Suppressor macrophage (primary cell): ENCODE measurements around the gene PAK6.

Source experiments
- DNase-seq, 4 experiments: peaks; one replicate each; pipeline ENCODE4 v3.0.0-alpha.2; 2020 to 2022

PAK6 gene

DNA sequence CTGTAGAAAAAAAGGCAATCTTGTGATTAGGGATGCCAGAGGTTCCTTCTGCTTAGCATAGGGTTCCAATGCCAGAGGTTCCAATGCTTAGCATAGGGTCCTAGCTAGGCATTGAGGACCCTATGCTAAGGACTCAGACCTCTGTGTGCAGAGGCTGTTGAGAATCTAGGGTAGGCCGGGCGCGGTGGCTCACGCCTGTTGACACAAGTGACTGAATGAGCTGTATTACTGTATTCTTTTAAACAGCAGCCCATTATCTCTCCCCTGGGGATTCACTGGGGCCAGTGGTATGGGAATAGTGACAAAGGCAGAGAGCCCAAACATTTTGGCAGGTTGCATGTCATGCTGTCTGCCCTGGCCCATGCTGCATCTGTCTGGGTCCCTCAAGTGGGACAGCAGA lies 16.2 kb downstream of the PAK6 start:
- no peak for DNase-seq

DNA sequence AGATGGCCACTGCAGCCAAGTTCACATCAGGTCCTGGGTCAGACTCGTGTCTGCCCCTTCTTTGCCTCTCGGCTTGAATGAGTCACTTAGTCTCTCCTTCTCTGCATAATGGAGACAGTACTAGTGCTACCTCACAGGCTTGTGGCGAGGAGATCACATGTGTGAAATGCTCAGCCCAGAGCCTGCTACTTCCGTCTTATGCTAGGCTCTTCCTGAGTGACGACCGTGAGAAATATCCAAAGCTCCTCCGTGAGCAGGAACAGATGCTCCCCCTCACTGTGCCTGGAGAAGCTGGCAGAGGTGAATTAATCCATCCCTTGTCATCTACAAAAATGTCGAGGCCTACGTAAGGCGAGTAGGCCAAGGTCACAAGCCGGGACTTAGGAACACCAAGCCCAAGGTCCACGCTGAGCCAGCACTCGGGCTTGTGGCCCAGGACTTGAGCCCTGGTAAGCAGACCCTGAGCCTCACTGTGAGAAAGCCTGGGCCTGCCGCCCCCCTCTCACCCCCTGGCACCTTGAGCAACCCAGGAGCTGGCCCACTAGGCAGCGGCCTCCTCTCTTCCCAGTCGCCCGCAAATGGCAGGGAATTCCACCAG lies 17.9 kb downstream of the PAK6 start:
- DNase-seq = peak; percentile 50 to 75 (median 66)

DNA sequence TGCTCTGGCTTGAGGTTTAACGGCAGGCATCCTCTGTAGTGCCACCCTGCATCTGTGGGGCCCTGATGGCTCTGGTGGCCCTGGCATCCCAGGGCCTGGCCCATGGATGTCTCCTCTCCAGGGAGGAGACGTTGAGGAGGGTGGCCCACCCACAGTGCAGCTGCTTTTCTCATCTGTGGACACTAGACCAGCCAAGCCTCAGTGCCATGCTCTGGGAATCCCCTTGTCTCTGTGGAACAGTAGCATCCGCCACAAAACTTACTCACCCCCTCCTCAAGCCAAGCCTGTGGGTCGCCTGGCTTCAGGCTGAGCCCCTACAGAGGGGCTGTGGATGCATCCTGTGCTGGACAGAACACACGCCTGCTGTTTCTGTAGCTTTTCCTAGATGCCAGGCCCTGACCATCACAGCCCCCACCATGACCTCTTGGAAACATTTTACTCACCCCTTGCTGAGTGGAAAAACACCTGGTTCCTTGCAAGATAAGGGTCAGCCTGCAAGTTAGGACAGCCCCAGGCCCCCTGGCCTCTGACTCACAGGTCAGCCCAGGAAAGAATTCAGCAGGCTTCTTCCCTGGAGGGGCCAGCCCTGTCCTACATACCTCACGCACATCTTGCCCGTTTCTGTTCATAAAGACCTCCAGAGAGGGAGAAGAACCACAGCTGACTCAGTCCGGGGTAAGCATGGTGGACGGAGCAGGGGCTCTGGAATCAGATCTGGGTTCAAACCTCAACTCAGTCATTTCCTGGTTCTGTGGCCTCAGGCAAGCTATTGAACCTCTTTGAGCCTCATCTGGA lies 19.0 kb downstream of the PAK6 start:
- no peak for DNase-seq

DNA sequence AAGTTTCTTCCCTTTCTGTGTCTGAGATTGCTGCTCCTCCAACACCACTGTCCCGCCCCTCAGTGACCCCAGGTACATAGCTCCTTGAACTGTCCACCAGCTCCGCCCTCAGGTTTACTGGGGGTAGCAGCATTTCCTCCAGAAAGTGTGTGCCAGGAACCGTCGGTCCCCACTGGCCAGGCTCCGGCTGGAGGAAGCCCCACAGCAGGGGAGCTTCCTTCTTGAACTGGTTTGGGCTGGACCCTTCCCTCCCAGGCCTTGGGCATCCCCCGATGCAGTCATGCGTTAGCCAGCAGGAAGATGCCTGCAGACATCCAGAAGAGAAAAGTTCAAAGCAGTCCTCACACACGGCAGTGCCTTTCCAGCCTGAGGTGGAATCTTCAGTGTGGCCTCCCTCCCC lies 19.7 kb downstream of the PAK6 start:
- DNase-seq = no peak

DNA sequence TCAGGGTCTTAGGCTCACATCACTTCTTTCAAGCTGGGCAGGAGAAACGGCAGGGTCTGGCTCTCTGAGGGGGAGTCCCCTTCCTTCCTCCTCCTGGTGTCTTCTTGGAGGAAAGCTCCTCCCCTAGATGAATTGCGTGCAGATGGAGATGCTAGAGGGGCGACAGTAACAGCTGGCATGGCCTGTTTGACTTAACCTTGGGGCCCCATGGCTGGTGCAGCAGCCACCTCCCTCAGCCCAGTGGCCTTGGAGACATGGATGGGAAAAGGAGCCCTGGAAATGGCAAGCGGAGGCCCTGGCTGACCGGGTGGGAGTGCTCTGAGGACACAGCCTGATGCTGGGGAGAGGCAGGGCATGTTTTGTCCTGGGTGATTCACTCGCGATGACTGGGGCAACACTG lies 20.2 kb downstream of the PAK6 start:
- no peak for DNase-seq

DNA sequence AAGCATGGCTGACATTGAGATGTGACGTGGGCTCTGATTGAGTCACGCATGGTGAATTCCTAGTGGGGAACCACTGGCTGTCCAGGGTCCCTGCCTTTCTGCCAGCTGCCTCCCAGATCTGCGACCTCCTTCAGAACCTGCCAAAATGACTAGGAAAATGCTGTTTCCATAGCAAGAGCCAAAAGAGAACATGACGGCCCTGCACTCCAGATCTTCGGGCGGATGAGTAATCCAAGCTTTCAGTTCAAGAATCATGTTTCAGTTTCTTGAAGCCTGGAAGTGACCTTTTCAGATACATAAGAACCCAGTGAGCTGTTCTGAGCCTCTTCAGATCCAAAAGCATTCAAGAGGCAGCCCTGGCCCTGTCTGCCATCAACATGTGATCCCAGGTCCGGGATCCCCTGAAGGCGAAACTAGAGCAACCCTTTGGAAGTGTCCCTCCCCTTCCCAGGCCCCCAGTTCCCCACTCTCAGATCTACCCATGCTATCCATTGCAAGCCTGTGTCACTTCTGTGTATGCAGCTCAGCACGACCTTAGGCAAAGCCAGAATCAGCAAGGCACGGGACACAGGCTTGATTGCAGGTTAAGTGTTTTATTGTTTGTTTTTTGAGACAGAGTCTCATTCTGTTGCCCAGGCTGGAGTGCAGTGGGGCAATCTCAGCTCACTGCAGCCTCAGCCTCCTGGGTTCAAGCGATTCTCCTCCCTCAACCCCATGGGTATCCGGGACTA lies 24.3 kb downstream of the PAK6 start:
- peak in 1 of 4 experiments; percentile 32 for DNase-seq

DNA sequence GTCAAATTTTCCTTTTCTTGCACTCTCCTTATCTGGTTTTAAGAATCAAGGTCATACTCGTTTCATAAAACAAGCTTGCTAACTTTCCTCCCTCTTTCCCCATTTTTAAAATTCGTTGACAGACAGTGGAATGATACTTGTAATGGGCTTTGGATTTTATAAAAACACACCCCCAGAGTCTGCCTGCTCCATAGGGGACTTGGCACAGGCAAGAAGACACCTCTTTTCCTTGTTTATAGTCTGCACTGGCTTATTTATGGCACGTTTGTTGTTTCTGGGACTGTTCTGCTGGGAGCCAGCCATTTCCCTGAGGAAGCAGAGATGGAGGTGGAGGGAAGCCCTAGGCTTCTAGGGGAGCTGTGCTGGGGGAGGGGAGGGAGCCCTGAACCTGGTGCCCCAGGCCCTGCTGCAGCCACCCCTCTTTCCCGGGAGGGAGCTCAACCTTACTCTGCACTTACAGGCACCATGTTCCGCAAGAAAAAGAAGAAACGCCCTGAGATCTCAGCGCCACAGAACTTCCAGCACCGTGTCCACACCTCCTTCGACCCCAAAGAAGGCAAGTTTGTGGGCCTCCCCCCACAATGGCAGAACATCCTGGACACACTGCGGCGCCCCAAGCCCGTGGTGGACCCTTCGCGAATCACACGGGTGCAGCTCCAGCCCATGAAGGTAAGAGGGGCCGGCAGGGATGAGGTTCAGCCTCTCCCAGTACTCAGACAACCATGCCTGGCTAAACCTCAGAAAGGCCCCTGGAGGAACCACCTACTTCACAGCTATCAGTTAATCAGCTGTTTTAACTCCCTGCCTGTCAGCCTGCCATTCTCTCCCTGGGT lies 25.7 kb downstream of the PAK6 start:
- no peak for DNase-seq

DNA sequence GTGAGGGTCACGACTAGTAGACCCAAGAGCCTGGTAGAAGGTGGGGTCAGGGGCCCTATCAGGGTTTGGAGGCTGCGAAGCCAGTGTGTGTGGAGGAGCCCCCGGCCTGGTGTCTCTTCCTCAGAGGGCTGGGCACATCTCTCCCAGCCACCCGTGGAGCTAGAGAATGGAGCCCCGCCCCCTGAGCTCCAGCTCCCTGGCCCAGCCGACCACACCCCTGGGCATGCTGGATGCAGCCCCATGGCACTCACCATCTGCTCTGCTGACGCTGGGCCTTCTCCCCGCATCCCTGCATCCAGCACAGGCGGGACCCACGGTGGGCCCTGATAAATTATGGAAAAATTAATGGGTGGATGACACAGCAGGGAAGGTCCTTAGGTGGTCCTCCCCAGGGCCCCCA lies 26.5 kb downstream of the PAK6 start:
- DNase-seq = no peak

DNA sequence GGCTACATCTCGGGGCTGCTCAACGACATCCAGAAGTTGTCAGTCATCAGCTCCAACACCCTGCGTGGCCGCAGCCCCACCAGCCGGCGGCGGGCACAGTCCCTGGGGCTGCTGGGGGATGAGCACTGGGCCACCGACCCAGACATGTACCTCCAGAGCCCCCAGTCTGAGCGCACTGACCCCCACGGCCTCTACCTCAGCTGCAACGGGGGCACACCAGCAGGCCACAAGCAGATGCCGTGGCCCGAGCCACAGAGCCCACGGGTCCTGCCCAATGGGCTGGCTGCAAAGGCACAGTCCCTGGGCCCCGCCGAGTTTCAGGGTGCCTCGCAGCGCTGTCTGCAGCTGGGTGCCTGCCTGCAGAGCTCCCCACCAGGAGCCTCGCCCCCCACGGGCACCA lies 27.0 kb downstream of the PAK6 start:
- DNase-seq = no peak

DNA sequence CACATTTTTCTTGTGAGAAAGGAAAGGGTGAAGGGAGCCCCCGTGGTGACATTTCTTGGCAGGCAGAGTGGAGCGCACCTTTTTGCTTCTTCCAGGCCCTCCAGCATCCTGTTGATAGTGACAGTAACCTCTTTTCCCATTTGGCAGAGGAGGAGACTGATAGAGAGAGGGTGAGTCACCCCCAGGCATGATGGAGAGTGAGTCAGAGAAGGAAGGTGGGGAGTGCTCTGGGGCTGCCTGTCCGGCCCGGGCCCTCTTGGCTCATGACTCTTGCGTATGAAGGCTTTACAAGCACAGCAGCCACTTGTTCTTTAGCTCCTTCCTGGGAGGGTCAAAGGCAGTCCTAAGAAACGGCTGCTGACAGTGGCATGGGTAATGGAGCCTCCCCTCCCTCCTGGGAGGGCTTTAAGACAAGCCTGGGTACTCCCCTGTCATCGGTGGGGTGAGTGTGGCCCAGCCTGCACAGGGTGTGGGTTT lies 28.0 kb downstream of the PAK6 start:
- DNase-seq = peak; percentile 87 to 93 (median 89)

DNA sequence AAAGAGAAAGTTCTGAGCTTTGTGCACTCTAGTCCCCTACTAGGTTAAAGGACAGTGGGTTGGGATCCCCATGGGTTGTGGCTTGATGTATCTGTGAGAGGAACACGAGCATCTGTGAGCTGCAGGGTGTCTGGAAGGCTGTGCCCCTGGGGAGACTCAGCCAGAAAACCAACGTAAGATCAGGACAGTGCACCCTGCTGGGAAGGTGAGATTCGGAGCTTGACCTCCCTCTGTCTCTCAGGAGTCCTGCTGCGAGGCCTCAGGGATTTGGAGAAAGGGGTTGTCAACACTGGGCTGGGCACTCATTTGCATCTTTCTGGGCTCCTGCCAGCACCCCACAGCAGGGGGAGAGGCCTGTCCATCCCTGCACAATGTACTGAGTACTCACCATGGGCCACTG lies 28.8 kb downstream of the PAK6 start:
- no peak for DNase-seq

DNA sequence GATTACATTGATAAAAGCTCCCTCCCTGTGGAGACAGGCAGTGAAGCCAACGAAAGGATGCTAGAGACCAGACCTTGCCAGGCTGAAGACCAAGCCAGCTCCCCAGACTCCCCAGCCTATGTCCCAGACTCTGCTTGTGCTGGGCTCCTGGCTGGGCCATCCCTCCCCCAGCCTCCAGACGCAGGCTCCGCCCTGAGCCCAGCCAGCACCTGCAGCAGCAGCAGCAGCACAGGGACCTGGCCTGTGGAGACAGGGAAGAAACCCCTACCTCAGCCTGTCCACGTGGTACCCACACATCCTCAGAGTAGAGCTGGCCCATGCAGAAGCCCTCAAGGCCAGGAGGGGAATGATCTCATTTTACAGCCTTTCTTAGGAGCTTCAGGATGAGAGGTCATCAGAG lies 30.7 kb downstream of the PAK6 start:
- DNase-seq = no peak

DNA sequence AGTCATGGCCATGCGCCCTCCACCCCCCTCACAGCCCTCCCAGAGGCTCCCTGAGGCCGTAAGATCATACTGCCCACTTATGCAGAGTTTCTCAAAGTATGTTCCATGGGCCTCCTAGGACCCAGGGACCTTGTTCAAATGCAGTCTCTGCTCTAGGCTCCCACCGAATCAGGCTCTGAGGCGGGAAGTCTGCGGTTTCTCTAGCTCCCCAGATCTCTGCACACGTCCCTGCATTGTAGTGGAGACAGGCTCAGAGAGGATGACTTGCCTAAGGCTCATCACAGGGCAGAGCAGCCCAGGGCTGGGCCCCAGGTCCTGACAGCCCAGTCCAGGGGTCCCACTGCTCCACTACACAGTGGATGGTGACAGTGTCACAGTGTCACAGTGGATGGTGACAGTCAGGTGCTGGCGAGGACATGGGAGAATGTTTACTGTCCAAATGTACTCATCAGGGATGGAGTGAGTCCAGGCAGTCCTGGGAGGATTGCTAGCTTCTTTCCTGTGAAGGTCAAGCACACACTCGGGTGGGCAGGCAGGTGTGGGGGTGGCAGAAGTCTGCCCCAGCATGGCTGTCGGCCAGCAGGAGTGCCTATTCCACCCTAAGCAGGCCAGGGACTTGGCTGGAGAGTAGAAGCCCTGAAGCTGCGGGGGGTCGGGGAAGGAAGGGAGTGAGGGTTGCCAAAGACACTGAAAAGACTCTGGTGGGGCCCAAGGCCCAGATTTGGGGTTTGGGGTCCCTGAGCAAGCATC lies 31.6 kb downstream of the PAK6 start:
- DNase-seq = no peak

DNA sequence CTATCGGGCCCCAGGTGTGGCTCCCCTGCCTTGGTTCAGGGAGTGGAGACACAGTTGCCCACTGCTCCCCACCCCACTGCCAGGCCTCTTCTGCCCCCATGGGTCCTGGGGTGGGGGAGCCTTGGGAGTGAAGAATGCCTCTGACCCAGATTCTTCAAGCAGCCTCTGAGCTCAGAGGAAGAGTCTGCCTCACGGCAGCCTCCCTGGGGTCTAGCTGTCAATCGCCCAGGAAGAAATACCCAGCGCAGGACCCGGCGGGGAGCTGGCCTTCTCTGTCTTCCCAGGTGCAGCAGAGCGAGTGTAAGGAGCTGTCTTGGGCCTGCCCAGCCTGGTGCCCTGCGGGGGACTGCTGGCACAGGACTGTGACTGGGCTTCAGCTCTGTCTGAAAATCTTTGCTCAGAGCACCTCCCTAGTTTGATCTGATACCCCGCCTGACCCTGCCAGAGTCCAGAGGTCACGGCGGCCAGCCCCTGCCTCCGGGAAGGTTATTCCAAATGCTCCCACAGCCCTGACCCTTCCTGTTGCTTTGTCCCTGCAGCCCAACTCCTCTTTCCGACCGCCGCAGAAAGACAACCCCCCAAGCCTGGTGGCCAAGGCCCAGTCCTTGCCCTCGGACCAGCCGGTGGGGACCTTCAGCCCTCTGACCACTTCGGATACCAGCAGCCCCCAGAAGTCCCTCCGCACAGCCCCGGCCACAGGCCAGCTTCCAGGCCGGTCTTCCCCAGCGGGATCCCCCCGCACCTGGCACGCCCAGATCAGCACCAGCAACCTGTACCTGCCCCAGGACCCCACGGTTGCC lies 33.0 kb downstream of the PAK6 start:
- no peak for DNase-seq

DNA sequence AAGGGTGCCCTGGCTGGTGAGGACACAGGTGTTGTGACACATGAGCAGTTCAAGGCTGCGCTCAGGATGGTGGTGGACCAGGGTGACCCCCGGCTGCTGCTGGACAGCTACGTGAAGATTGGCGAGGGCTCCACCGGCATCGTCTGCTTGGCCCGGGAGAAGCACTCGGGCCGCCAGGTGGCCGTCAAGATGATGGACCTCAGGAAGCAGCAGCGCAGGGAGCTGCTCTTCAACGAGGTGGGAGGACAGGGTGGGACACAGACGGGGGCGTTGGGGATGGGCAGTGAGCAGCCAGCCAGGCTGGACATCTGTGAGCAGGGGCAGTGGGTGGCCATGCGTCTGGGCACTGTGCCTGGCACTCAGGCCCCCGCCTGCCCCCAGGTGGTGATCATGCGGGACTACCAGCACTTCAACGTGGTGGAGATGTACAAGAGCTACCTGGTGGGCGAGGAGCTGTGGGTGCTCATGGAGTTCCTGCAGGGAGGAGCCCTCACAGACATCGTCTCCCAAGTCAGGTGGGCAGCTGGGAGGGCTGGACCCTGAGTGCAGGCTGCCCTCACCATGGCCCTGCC lies 33.7 kb downstream of the PAK6 start:
- no peak for DNase-seq

DNA sequence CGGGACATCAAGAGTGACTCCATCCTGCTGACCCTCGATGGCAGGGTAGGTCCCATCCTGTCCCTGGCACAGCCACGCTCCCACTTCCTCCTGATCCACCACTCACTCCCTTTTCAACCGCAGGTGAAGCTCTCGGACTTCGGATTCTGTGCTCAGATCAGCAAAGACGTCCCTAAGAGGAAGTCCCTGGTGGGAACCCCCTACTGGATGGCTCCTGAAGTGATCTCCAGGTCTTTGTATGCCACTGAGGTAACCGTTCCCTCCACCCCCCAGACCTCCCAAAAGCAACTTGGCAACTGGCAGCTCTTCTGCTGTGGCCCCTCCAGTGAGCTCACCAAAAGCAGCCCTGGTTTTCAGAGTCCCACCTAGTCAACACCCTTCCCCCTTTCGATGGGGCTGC lies 34.6 kb downstream of the PAK6 start:
- DNase-seq = no peak

DNA sequence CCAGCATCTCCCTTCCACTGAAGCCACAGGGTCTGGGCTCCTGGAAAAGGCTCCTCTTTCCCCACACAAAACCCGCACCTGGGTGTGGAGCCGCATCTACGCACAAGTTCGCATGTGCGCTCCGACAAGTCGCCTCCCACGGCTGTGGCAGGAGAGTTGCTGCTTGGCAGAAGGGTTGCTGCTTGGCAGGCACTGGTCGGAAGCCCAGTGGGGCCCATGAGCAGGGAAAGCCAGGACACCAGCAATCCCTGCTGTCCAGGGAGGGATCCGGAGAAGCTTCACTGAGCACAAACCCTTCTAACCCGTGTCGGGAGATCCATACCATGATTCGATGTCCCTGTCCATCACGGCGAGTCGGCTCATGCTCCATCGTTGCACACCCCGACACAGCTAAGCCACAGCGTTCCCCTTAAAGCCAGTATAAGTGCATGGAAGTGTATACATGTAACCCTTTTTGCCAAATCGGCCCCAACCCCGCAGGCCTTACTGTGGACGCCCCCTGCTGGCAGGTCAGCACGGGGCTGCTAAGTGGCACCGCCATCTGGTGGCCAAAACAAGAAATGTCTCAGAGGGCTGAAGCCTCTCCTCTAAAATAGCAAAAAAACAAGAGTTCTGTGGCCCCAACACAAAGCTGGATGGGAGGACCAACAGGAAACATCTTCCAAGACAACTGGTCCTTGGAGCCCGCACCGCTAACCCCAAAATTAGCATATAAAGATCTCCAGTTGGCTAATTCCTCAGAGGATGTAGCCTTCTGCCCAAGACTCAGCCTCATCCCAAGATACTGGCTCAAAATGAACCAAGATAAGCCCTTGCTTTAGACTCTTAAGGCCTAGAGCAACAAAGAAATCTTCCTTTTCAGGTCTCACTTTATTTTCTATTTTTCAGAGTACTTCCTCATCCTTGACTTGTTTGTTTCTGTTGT lies 35.7 kb downstream of the PAK6 start:
- DNase-seq = peak; percentile 89 to 95 (median 94)

DNA sequence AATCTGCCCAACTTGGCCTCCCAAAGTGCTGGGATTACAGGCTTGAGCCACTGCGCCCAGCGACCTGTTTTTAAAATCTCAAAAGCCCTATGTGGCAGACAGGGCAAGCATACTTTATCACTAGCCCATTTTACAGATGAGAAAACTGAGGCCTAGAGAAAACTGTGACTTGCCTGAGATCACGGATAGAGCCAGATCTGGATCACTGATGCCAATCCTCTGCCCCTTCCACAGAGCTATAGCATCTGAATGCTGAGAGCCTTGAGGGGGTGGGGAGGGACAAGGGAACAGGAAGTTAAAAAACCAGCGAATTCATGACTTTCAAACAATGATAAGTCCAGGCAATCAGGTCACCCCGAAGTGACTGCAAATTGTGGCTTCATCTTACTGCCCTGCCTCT lies 36.7 kb downstream of the PAK6 start:
- DNase-seq = peak; percentile 24 to 56 (median 42)

DNA sequence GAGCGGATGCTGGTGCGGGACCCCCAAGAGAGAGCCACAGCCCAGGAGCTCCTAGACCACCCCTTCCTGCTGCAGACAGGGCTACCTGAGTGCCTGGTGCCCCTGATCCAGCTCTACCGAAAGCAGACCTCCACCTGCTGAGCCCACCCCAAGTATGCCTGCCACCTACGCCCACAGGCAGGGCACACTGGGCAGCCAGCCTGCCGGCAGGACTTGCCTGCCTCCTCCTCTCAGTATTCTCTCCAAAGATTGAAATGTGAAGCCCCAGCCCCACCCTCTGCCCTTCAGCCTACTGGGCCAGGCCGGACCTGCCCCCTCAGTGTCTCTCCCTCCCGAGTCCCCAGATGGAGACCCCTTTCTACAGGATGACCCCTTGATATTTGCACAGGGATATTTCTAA lies 37.1 kb downstream of the PAK6 start:
- DNase-seq = no peak

DNA sequence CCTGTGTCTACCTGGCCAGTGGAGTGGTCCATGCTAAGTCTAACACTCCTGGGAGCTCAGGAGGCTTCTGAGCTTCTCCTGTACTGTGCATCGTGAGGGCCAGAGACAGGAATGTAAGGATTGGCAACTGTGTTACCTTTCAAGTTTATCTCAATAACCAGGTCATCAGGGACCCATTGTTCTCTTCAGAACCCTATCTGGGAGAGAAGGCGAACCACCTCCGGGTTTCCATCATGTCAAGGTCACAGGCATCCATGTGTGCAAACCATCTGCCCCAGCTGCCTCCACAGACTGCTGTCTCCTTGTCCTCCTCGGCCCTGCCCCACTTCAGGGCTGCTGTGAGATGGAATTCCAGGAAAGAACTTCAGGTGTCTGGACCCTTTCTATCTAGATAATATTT lies 38.1 kb downstream of the PAK6 start:
- DNase-seq = no peak
